ENCODE measurements around the gene MIPEP. TPM values are rescaled to one million over a fixed set of nuclear protein-coding genes. Genes with fewer than 3 reads are reported as not detected.

Gene MIPEP
- total RNA-seq, 1 donor from 2014 or later = 13.0 TPM

DNA sequence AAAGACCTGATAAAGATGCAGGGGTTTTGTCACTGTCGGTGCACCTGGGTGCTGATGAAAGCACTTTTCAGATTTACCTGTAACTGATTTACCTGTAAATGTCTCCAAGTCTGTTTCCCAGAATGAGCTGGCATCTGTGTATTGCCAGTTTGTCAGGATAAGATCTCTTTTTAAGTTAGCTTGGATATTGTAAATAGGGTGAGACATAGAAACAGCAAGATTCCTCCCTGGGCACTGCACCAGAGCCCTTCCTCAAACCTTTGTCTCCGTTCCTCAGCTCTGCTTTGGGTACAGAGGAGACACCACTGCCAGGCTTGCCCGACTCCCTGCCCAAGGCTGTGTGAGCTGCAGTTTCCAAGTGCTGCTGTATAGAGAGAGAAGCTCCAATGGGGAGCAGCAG lies 160.4 kb downstream of the MIPEP start:
- H3K4me3 ChIP-seq (ENCODE audit: insufficient read depth, low read depth, low read length) = no peak overlapping the region
- Mint-ChIP-seq H3K9me3 (ENCODE audit: unreplicated experiment) (no peaks in the 10 kb centered on the region), H3K4me1 (ENCODE audit: low read depth, unreplicated experiment) (peaks cover 6% of the 10 kb centered on the region), H3K4me3 (ENCODE audit: unreplicated experiment) (no peak overlapping the region), H3K36me3 (ENCODE audit: low read depth, unreplicated experiment) (peaks cover 5% of the 10 kb centered on the region), H3K27me3 (ENCODE audit: low read depth, unreplicated experiment) (no peaks in the 10 kb centered on the region), H3K27ac (ENCODE audit: unreplicated experiment) (no peak overlapping the region)
- no peak overlapping the region for H3K4me2 ChIP-seq (ENCODE audit: low read length)
- FAIRE-seq (no peak), DNase-seq (ENCODE audit: low read depth) (no peak)
- H3K4me1 ChIP-seq (ENCODE audit: insufficient read depth, low read length) = peaks cover 11% of the 10 kb centered on the region
- H2AFZ ChIP-seq (ENCODE audit: low read depth, low read length) = no peak overlapping the region
- TF ChIP-seq, protein P1, sequence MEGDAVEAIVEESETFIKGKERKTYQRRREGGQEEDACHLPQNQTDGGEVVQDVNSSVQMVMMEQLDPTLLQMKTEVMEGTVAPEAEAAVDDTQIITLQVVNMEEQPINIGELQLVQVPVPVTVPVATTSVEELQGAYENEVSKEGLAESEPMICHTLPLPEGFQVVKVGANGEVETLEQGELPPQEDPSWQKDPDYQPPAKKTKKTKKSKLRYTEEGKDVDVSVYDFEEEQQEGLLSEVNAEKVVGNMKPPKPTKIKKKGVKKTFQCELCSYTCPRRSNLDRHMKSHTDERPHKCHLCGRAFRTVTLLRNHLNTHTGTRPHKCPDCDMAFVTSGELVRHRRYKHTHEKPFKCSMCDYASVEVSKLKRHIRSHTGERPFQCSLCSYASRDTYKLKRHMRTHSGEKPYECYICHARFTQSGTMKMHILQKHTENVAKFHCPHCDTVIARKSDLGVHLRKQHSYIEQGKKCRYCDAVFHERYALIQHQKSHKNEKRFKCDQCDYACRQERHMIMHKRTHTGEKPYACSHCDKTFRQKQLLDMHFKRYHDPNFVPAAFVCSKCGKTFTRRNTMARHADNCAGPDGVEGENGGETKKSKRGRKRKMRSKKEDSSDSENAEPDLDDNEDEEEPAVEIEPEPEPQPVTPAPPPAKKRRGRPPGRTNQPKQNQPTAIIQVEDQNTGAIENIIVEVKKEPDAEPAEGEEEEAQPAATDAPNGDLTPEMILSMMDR (IDR thresholded peaks at IDR 0.05; ENCODE audit: insufficient read depth, low read depth, low read length) = no peak
- no peak for TF ChIP-seq EZH2 (IDR thresholded peaks at IDR 0.05; ENCODE audit: insufficient read depth, low read length)
- H3K9me3 ChIP-seq (ENCODE audit: insufficient read depth, low read depth, low read length) = no peaks in the 10 kb centered on the region
- H3K9ac ChIP-seq (ENCODE audit: low read length) = no peak overlapping the region
- no peaks in the 10 kb centered on the region for H4K20me1 ChIP-seq (ENCODE audit: insufficient read depth, low read length)
- H3K27ac ChIP-seq (ENCODE audit: low read depth, low read length) = no peak overlapping the region
- no peaks in the 10 kb centered on the region for H3K79me2 ChIP-seq (ENCODE audit: insufficient read depth, low read length)
- H3K27me3 ChIP-seq (ENCODE audit: insufficient read depth, low read length) = no peaks in the 10 kb centered on the region
- H3K36me3 ChIP-seq (ENCODE audit: insufficient read depth, low read length) = no peaks in the 10 kb centered on the region

DNA sequence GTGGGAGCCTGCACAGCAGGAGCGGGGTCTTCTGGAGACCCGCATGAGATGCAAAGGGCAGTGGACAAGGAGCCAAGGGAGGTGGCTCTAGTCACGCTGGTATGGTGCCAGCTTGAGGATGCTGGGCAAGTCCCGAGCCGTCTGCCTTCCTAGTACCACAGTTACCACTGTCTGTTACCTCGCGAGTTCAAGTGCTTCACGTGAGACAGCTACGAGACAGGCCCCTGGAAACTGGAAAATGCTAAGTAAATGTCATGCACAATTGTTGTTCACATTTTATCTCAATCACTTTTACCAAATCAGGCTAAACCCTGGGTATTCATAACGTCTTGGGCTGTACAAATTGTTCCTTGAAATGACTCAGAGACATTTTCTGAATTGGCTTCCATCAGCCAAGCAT lies 163.3 kb downstream of the MIPEP start:
- H3K4me1 ChIP-seq (ENCODE audit: insufficient read depth, low read length) = peaks cover 21% of the 10 kb centered on the region
- no peaks in the 10 kb centered on the region for H3K27me3 ChIP-seq (ENCODE audit: insufficient read depth, low read length)
- H2AFZ ChIP-seq (ENCODE audit: low read depth, low read length) = no peak overlapping the region
- TF ChIP-seq EZH2 (IDR thresholded peaks at IDR 0.05; ENCODE audit: insufficient read depth, low read length) = no peak
- TF ChIP-seq, protein P1 (IDR thresholded peaks at IDR 0.05; ENCODE audit: insufficient read depth, low read depth, low read length) = no peak
- Mint-ChIP-seq H3K27me3 (ENCODE audit: low read depth, unreplicated experiment) (no peaks in the 10 kb centered on the region), H3K9me3 (ENCODE audit: unreplicated experiment) (no peaks in the 10 kb centered on the region), H3K36me3 (ENCODE audit: low read depth, unreplicated experiment) (peaks cover 8% of the 10 kb centered on the region), H3K27ac (ENCODE audit: unreplicated experiment) (no peak overlapping the region), H3K4me3 (ENCODE audit: unreplicated experiment) (no peak overlapping the region), H3K4me1 (ENCODE audit: low read depth, unreplicated experiment) (peaks cover 17% of the 10 kb centered on the region)
- no peak overlapping the region for H3K4me3 ChIP-seq (ENCODE audit: insufficient read depth, low read depth, low read length)
- H4K20me1 ChIP-seq (ENCODE audit: insufficient read depth, low read length) = no peaks in the 10 kb centered on the region
- DNase-seq (ENCODE audit: low read depth) (no peak), FAIRE-seq (no peak)
- H3K9ac ChIP-seq (ENCODE audit: low read length) = no peak overlapping the region
- H3K79me2 ChIP-seq (ENCODE audit: insufficient read depth, low read length) = no peaks in the 10 kb centered on the region
- H3K27ac ChIP-seq (ENCODE audit: low read depth, low read length) = no peak overlapping the region
- no peaks in the 10 kb centered on the region for H3K9me3 ChIP-seq (ENCODE audit: insufficient read depth, low read depth, low read length)
- H3K4me2 ChIP-seq (ENCODE audit: low read length) = no peak overlapping the region
- H3K36me3 ChIP-seq (ENCODE audit: insufficient read depth, low read length) = no peaks in the 10 kb centered on the region

DNA sequence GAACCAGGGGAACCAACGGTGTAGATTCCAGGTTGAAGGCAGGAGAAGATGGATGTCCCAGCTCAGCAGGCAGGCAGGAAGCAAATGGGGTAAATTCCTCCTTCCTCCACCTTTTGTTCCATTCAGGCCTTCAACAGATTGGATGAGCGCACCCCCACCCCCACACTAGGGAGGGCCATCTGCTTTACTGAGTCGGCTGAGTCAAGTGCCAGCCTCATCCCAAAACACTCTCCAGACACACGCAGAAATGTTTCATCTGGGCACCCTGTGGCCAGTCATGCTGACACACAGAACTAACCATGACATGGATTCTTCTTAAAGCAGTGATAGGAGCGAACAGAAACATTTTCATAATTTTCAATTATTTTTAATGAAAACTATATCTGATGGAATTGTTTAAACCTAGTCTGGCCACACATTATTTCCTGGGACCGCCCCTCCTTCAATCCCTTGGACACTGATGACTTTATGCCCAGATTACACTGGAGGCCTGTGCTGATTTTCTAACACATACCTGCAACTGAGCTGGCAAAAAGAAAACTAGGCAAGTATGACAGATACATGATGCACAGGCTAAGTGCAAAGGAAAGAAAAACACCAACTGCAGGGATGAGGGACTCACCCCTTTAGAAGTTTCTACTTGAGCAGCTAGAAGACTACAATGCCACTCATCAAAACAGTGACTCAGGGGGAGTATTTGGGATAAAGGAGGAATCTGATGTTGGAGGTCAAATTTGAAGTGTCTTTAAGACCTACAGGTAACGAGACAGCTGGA lies 164.8 kb downstream of the MIPEP start:
- Histone ChIP-seq H3K36me3 (ENCODE audit: insufficient read depth, low read length) (no peaks in the 10 kb centered on the region), H4K20me1 (ENCODE audit: insufficient read depth, low read length) (no peaks in the 10 kb centered on the region), H3K79me2 (ENCODE audit: insufficient read depth, low read length) (no peaks in the 10 kb centered on the region), H3K9ac (ENCODE audit: low read length) (peak overlapping the region; percentile 24), H3K4me3 (ENCODE audit: insufficient read depth, low read depth, low read length) (no peak overlapping the region), H3K9me3 (ENCODE audit: insufficient read depth, low read depth, low read length) (no peaks in the 10 kb centered on the region), H3K27me3 (ENCODE audit: insufficient read depth, low read length) (no peaks in the 10 kb centered on the region), H2AFZ (ENCODE audit: low read depth, low read length) (no peak overlapping the region), H3K27ac (ENCODE audit: low read depth, low read length) (peak overlapping the region; percentile 60), H3K4me1 (ENCODE audit: insufficient read depth, low read length) (peaks cover 21% of the 10 kb centered on the region), H3K4me2 (ENCODE audit: low read length) (peak overlapping the region; percentile 16)
- Mint-ChIP-seq H3K36me3 (ENCODE audit: low read depth, unreplicated experiment) (peaks cover 9% of the 10 kb centered on the region), H3K9me3 (ENCODE audit: unreplicated experiment) (peaks cover 1% of the 10 kb centered on the region), H3K4me3 (ENCODE audit: unreplicated experiment) (no peak overlapping the region), H3K27ac (ENCODE audit: unreplicated experiment) (no peak overlapping the region), H3K4me1 (ENCODE audit: low read depth, unreplicated experiment) (peaks cover 17% of the 10 kb centered on the region), H3K27me3 (ENCODE audit: low read depth, unreplicated experiment) (no peaks in the 10 kb centered on the region)
- no peak for DNase-seq (ENCODE audit: low read depth)
- no peak for TF ChIP-seq EZH2 (IDR thresholded peaks at IDR 0.05; ENCODE audit: insufficient read depth, low read length)
- TF ChIP-seq, protein P1 (IDR thresholded peaks at IDR 0.05; ENCODE audit: insufficient read depth, low read depth, low read length) = no peak
- peak; percentile 78 for FAIRE-seq
